GM12878 (cell line): Measurements from ENCODE around the gene ETHE1.

Source experiments
- EZH2 ChIP-seq: IDR thresholded peaks from 2 replicates; pipeline ENCODE4 v1.6.1; 2012; ENCODE audit warnings: low read depth, mild to moderate bottlenecking, control low read depth, inconsistent platforms, low read length, borderline replicate concordance; ENCODE audit not compliant: control insufficient read depth
- JUNB ChIP-seq: IDR thresholded peaks from 2 replicates; pipeline ENCODE4 v1.6.1; 2016; ENCODE audit warnings: antibody characterized with exemption, mild to moderate bottlenecking
- NR2C2 ChIP-seq: IDR thresholded peaks from 2 replicates; pipeline ENCODE4 v1.6.1; 2011; ENCODE audit warnings: borderline replicate concordance, low read depth; ENCODE audit not compliant: control insufficient read depth, insufficient read length
- POLR2A ChIP-seq: IDR thresholded peaks from 2 replicates; pipeline ENCODE4 v1.6.1; 2011; ENCODE audit warnings: low read depth, mild to moderate bottlenecking, low read length
- POU2F2 ChIP-seq: IDR thresholded peaks from 3 replicates; pipeline ENCODE4 v1.6.1; 2011; ENCODE audit warnings: low read depth, mild to moderate bottlenecking, low read length, borderline replicate concordance
- RUNX3 ChIP-seq: IDR thresholded peaks from 2 replicates; pipeline ENCODE4 v1.6.1; 2012; ENCODE audit warnings: low read length, inconsistent platforms
- TBL1XR1 ChIP-seq: IDR thresholded peaks from 2 replicates; pipeline ENCODE4 v1.6.1; 2012; ENCODE audit warnings: low read depth, low read length, improper control_type of control experiment
- YY1 ChIP-seq: IDR thresholded peaks from 2 replicates; pipeline ENCODE4 v1.6.1; 2011; ENCODE audit warnings: low read depth, mild to moderate bottlenecking, low read length
- ZZZ3 ChIP-seq: IDR thresholded peaks from 2 replicates; pipeline ENCODE4 v1.6.1; 2011; ENCODE audit warnings: low read depth; ENCODE audit not compliant: control insufficient read depth, insufficient read length
- TF ChIP-seq, protein P1 (sequence below), 3 experiments: IDR thresholded peaks in 2 of 3; conservative IDR thresholded peaks in 1 of 3; 2 replicates each; pipeline ENCODE4 v1.5.1; 2011; ENCODE audit warnings: low read depth in 3 of 3, low read length in 3 of 3, mild to moderate bottlenecking in 3 of 3, control low read depth in 2 of 3, moderate library complexity in 2 of 3, inconsistent platforms in 1 of 3, mixed read lengths in 1 of 3; ENCODE audit not compliant: control insufficient read depth in 2 of 3, insufficient read depth in 1 of 3; ENCODE audit errors: extremely low read depth in 1 of 3
- TF ChIP-seq, protein P2 (sequence below): IDR thresholded peaks from 2 replicates; pipeline ENCODE4 v1.6.1; 2011; ENCODE audit warnings: mild to moderate bottlenecking, low read depth, low read length, moderate library complexity; ENCODE audit not compliant: insufficient replicate concordance
- TF ChIP-seq, protein P3 (sequence below): fragments of 450-650 bp; IDR thresholded peaks from 2 replicates; pipeline ENCODE4 v1.6.1; 2017; ENCODE audit warnings: borderline replicate concordance
- TF ChIP-seq, protein P4 (sequence below): IDR thresholded peaks from 2 replicates; pipeline ENCODE4 v1.6.1; 2012; ENCODE audit warnings: low read depth, low read length, improper control_type of control experiment

DNA sequence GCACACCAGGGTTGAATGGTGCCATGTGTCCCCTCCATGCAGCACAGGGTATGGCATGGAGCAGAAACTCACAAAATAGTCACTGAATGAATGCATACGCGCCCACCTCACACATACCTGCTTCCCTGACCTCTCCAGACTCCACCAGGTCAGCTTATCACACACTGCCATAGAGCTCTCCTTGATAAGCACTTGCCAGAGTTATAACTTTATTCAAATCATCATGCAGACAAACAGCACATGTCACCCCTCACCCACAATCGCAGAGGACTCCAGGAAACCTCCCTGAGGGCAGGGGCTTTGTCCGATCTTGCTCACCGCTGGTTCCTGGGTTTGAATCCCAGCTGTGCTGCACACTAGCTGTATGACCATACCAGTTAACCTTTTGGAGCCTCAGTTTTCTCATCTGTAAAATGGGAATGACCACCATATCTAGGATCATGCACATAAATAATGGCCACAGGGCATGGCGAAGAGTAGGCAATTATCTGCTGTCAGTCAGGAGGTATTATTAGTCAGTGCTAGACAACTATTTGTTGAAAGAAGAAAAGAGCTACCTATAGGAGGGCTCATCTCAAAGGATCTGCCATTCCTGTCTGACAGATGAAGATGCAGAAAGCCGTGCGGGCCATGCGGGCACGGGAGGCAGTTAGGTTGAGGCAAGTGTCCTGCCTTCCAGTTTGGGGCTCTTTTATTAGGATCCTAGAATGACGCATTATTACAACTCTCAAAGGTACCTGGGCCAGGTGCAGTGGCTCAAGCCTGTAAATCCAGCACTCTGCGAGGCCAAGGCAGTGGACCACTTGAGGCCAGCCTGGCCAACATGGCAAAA lies 34.4 kb upstream of the ETHE1 start:
- TF ChIP-seq, protein P1, sequence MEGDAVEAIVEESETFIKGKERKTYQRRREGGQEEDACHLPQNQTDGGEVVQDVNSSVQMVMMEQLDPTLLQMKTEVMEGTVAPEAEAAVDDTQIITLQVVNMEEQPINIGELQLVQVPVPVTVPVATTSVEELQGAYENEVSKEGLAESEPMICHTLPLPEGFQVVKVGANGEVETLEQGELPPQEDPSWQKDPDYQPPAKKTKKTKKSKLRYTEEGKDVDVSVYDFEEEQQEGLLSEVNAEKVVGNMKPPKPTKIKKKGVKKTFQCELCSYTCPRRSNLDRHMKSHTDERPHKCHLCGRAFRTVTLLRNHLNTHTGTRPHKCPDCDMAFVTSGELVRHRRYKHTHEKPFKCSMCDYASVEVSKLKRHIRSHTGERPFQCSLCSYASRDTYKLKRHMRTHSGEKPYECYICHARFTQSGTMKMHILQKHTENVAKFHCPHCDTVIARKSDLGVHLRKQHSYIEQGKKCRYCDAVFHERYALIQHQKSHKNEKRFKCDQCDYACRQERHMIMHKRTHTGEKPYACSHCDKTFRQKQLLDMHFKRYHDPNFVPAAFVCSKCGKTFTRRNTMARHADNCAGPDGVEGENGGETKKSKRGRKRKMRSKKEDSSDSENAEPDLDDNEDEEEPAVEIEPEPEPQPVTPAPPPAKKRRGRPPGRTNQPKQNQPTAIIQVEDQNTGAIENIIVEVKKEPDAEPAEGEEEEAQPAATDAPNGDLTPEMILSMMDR (IDR thresholded peaks at IDR 0.05 in 2 of 3, conservative IDR thresholded peaks at IDR 0.05 in 1 of 3; ENCODE audit: control insufficient read depth in 2 of 3, extremely low read depth in 1 of 3, insufficient read depth in 1 of 3, low read depth in 3 of 3, low read length in 3 of 3), result no peak
- TF ChIP-seq POLR2A (no peak), ZZZ3 (no peak), POU2F2 (no peak), JUNB (no peak), YY1 (no peak), TBL1XR1 (no peak), NR2C2 (no peak), RUNX3 (no peak), EZH2 (no peak)
- TF ChIP-seq, protein P2, sequence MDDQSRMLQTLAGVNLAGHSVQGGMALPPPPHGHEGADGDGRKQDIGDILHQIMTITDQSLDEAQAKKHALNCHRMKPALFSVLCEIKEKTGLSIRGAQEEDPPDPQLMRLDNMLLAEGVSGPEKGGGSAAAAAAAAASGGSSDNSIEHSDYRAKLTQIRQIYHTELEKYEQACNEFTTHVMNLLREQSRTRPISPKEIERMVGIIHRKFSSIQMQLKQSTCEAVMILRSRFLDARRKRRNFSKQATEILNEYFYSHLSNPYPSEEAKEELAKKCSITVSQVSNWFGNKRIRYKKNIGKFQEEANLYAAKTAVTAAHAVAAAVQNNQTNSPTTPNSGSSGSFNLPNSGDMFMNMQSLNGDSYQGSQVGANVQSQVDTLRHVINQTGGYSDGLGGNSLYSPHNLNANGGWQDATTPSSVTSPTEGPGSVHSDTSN, result no peak
- TF ChIP-seq, protein P3, sequence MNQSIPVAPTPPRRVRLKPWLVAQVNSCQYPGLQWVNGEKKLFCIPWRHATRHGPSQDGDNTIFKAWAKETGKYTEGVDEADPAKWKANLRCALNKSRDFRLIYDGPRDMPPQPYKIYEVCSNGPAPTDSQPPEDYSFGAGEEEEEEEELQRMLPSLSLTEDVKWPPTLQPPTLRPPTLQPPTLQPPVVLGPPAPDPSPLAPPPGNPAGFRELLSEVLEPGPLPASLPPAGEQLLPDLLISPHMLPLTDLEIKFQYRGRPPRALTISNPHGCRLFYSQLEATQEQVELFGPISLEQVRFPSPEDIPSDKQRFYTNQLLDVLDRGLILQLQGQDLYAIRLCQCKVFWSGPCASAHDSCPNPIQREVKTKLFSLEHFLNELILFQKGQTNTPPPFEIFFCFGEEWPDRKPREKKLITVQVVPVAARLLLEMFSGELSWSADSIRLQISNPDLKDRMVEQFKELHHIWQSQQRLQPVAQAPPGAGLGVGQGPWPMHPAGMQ, result no peak
- TF ChIP-seq, protein P4, sequence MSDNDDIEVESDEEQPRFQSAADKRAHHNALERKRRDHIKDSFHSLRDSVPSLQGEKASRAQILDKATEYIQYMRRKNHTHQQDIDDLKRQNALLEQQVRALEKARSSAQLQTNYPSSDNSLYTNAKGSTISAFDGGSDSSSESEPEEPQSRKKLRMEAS, result no peak
